Measurements from ENCODE around the gene ARHGAP18. TPM values are rescaled to one million over a fixed set of nuclear protein-coding genes. Genes with fewer than 3 reads are reported as not detected.
A peak's percentile ranks its signal among the peaks of the same experiment; 100 is the strongest.

ARHGAP18 gene
- total RNA-seq, 1 experiment from 2014 or later, result 64.5 TPM

DNA sequence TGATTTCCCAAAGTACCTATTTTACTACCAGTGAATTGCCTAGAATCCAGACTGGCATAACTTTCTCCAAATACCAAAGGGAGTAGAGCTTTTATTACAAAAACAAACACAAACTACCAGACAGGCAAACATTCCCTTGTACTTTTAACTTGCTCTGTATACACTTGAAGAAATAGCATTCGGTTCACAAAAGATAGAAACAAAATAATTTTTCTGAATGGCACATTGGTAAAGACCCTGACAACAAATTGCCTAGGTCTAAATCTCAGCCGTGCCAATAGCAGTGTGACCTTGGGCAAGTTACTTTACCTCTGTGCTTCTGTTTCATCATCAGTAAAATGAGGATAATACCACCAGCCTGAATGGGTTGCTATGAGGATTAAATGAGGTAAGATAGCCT lies 15.9 kb downstream of the ARHGAP18 start:
- no peak for DNase-seq
- CTCF ChIA-PET, result no interaction called here
- Mint-ChIP-seq H3K27ac (ENCODE audit: unreplicated experiment) (no peak overlapping the region), H3K27me3 (ENCODE audit: unreplicated experiment) (no peaks in the 10 kb centered on the region), H3K9me3 (ENCODE audit: low read depth, unreplicated experiment) (no peaks in the 10 kb centered on the region), H3K4me1 (ENCODE audit: low read depth, unreplicated experiment) (peaks cover 51% of the 10 kb centered on the region), H3K36me3 (ENCODE audit: insufficient read depth, unreplicated experiment) (peaks cover 14% of the 10 kb centered on the region), H3K4me3 (ENCODE audit: low read depth, unreplicated experiment) (no peak overlapping the region)
- TF ChIP-seq, protein P1, sequence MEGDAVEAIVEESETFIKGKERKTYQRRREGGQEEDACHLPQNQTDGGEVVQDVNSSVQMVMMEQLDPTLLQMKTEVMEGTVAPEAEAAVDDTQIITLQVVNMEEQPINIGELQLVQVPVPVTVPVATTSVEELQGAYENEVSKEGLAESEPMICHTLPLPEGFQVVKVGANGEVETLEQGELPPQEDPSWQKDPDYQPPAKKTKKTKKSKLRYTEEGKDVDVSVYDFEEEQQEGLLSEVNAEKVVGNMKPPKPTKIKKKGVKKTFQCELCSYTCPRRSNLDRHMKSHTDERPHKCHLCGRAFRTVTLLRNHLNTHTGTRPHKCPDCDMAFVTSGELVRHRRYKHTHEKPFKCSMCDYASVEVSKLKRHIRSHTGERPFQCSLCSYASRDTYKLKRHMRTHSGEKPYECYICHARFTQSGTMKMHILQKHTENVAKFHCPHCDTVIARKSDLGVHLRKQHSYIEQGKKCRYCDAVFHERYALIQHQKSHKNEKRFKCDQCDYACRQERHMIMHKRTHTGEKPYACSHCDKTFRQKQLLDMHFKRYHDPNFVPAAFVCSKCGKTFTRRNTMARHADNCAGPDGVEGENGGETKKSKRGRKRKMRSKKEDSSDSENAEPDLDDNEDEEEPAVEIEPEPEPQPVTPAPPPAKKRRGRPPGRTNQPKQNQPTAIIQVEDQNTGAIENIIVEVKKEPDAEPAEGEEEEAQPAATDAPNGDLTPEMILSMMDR (IDR thresholded peaks at IDR 0.05; ENCODE audit: unreplicated experiment), result no peak
- no TSS peak for BruUV-seq (replicated peaks)
- intact Hi-C loops (cut with micrococcal nuclease; ENCODE audit: unreplicated experiment), result no loop called here

DNA sequence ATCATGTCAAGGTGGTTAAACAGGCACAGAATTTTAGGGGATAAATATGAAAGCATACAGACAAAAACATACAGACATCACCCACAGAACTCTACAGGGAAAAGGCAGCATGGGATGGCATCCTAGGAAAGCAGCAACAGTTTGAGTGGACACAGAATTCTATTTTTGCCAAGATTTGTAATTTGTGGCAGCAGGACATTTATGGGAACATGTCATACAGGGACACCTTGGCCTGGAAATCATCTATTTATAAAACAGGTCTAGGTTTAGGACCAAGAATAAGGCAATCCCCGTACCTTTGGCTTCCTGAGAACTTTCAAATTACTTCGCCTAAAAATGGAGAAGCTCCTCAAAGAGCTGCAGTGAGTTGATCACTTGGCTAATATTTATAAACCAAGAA lies 17.5 kb downstream of the ARHGAP18 start:
- Mint-ChIP-seq H3K27ac (ENCODE audit: unreplicated experiment) (peak overlapping the region; percentile 21), H3K9me3 (ENCODE audit: low read depth, unreplicated experiment) (no peaks in the 10 kb centered on the region), H3K27me3 (ENCODE audit: unreplicated experiment) (no peaks in the 10 kb centered on the region), H3K4me3 (ENCODE audit: low read depth, unreplicated experiment) (no peak overlapping the region), H3K4me1 (ENCODE audit: low read depth, unreplicated experiment) (peaks cover 59% of the 10 kb centered on the region), H3K36me3 (ENCODE audit: insufficient read depth, unreplicated experiment) (peaks cover 20% of the 10 kb centered on the region)
- DNase-seq, result no peak
- intact Hi-C loops (cut with micrococcal nuclease; ENCODE audit: unreplicated experiment), result no loop called here
- TF ChIP-seq, protein P1 (IDR thresholded peaks at IDR 0.05; ENCODE audit: unreplicated experiment), result no peak
- CTCF ChIA-PET, result no interaction called here
- BruUV-seq (replicated peaks), result no TSS peak

DNA sequence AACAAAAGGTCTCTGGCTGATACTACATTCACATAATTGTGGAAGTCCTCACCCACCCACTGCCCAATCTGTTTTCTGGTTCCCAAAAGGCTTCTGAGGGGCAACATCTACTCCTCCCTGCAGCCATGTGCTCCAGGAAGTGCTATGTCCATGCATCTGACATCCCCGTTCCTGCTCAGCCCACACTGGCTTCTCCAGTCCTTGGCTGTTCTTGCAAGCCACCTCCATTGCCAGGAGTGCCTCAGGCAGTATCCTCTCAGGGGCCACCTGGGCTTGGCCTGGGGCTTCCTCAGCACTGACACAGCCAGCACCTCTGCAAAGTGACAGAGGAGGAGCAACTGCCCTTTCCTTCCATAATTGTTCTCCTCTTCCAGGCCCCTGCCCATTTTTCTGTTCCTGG lies 18.3 kb downstream of the ARHGAP18 start:
- no TSS peak for BruUV-seq (replicated peaks)
- TF ChIP-seq, protein P1 (IDR thresholded peaks at IDR 0.05; ENCODE audit: unreplicated experiment), result no peak
- Mint-ChIP-seq H3K9me3 (ENCODE audit: low read depth, unreplicated experiment) (no peaks in the 10 kb centered on the region), H3K4me1 (ENCODE audit: low read depth, unreplicated experiment) (peaks cover 58% of the 10 kb centered on the region), H3K36me3 (ENCODE audit: insufficient read depth, unreplicated experiment) (peaks cover 27% of the 10 kb centered on the region), H3K27me3 (ENCODE audit: unreplicated experiment) (no peaks in the 10 kb centered on the region), H3K27ac (ENCODE audit: unreplicated experiment) (peak overlapping the region; percentile 21), H3K4me3 (ENCODE audit: low read depth, unreplicated experiment) (no peak overlapping the region)
- intact Hi-C loops (cut with micrococcal nuclease; ENCODE audit: unreplicated experiment), result no loop called here
- CTCF ChIA-PET, result no interaction called here
- DNase-seq, result no peak

DNA sequence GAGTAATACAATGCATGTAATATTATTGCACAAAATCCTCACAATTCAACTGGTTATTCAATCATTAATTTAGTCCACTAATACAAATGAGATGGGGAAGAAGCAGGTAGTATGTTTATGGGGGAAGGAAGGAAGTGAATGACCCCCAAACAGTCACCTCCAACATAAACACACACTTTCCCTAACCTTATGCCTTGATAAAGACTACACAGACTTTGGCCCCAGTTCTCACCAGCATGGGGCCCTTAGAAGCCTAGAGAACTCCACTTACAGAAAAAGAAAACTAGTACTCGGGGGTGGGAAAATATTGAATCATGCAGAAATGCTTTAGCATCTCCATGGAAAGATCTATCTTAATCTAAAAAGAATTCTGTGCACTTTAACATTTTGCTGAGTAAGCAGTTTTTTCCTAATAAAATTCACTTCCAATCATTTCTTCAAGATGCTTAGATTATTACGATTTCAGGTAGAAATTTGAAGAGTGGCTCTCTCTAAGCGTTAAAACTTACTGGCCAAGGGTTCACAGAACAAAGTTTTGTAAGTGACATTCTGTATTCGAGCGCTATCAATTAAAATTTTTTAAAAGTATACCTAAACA lies 18.8 kb downstream of the ARHGAP18 start:
- no TSS peak for BruUV-seq (replicated peaks)
- TF ChIP-seq, protein P1 (IDR thresholded peaks at IDR 0.05; ENCODE audit: unreplicated experiment), result no peak
- Mint-ChIP-seq H3K9me3 (ENCODE audit: low read depth, unreplicated experiment) (no peaks in the 10 kb centered on the region), H3K4me1 (ENCODE audit: low read depth, unreplicated experiment) (peaks cover 57% of the 10 kb centered on the region), H3K4me3 (ENCODE audit: low read depth, unreplicated experiment) (no peak overlapping the region), H3K27me3 (ENCODE audit: unreplicated experiment) (no peaks in the 10 kb centered on the region), H3K27ac (ENCODE audit: unreplicated experiment) (no peak overlapping the region), H3K36me3 (ENCODE audit: insufficient read depth, unreplicated experiment) (peaks cover 33% of the 10 kb centered on the region)
- CTCF ChIA-PET, result no interaction called here
- DNase-seq, result no peak
- intact Hi-C loops (cut with micrococcal nuclease; ENCODE audit: unreplicated experiment), result no loop called here
